Skeletal muscle satellite cell (primary cell): ENCODE results near the gene OASL.

ENCODE experiments used
- H3K27me3 ChIP-seq: 2 replicates; pipeline ENCODE4 v1.7.0; 2013; ENCODE audit warnings: low read length; ENCODE audit not compliant: control insufficient read depth, insufficient read depth
- H3K36me3 ChIP-seq: 2 replicates; pipeline ENCODE4 v1.7.0; 2013; ENCODE audit warnings: mild to moderate bottlenecking, control low read depth, low read length; ENCODE audit not compliant: insufficient read depth
- H3K4me1 ChIP-seq: 2 replicates; pipeline ENCODE4 v1.7.0; 2013; ENCODE audit warnings: low read length; ENCODE audit not compliant: control insufficient read depth, insufficient read depth
- H3K4me2 ChIP-seq: 2 replicates; pipeline ENCODE4 v1.7.0; 2013; ENCODE audit warnings: mild to moderate bottlenecking, low read length
- H3K4me3 ChIP-seq: 2 replicates; pipeline ENCODE4 v1.7.0; 2013; ENCODE audit warnings: low read length
- H3K9ac ChIP-seq: 2 replicates; pipeline ENCODE4 v1.7.0; 2013; ENCODE audit warnings: mild to moderate bottlenecking, low read depth, low read length, moderate library complexity
- H3K9me3 ChIP-seq: replicated peaks from 2 replicates; pipeline ENCODE4 v1.7.0; 2013; ENCODE audit warnings: mild to moderate bottlenecking, control low read depth, low read length

Gene OASL

DNA sequence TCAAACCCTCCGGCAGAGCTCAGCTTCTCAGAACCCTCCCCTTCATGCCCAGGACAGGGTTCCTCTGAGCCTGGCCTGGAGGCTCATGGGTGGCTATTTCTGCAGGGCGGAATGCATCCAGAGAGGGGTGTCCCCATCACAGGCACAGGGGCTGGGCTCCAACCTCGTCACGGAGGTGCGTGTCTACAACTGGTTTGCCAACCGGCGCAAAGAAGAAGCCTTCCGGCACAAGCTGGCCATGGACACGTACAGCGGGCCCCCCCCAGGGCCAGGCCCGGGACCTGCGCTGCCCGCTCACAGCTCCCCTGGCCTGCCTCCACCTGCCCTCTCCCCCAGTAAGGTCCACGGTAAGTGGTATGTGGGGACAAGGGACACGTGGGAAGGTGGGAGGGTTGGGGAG, 45.0 kb downstream of the OASL start:
- no peaks in the 10 kb centered on the region for H3K36me3 ChIP-seq
- peaks cover 40% of the 10 kb centered on the region for H3K27me3 ChIP-seq
- H3K9me3 ChIP-seq, result no peaks in the 10 kb centered on the region
- no peak overlapping the region for H3K9ac ChIP-seq
- no peak overlapping the region for H3K4me3 ChIP-seq
- no peaks in the 10 kb centered on the region for H3K4me1 ChIP-seq
- no peak overlapping the region for H3K4me2 ChIP-seq

DNA sequence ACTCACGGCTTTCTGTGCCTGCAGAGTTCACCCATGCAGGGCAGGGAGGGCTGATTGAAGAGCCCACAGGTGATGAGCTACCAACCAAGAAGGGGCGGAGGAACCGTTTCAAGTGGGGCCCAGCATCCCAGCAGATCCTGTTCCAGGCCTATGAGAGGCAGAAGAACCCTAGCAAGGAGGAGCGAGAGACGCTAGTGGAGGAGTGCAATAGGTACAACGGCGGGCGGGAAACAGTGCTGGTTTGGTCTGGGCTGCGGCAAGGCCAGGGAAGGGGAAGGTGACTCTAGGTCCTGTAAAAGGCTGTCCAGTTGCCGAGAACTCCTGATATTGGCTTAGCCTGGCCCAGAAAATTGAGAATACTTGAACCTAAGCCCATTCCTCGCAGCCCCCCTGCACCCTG, 45.5 kb downstream of the OASL start:
- Histone ChIP-seq H3K4me3 (no peak overlapping the region), H3K4me2 (no peak overlapping the region), H3K9ac (no peak overlapping the region), H3K27me3 (peaks cover 40% of the 10 kb centered on the region), H3K36me3 (no peaks in the 10 kb centered on the region), H3K9me3 (no peaks in the 10 kb centered on the region), H3K4me1 (no peaks in the 10 kb centered on the region)

DNA sequence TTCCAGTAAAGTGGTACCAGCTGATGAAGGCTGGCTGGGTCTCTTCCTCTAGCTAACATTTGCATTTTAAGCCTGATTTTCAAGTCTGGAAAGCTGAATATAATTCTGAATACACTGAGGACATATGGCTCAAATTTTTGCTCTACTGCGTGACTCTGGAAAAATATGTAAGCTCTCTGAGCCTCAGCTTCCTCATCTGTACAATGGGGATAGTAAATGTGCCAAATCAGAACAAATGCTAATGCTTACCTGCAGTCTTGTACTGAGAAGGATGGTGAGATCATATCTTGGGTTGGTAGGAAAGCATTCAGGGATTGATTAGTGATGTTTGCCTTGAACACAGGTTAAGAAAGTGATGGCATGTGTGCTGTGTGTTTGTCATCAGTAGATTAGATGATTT, 46.1 kb downstream of the OASL start:
- H3K27me3 ChIP-seq, result peaks cover 40% of the 10 kb centered on the region
- no peaks in the 10 kb centered on the region for H3K4me1 ChIP-seq
- H3K36me3 ChIP-seq, result no peaks in the 10 kb centered on the region
- H3K9me3 ChIP-seq, result no peaks in the 10 kb centered on the region
- no peak overlapping the region for H3K4me2 ChIP-seq
- no peak overlapping the region for H3K9ac ChIP-seq
- H3K4me3 ChIP-seq, result no peak overlapping the region

DNA sequence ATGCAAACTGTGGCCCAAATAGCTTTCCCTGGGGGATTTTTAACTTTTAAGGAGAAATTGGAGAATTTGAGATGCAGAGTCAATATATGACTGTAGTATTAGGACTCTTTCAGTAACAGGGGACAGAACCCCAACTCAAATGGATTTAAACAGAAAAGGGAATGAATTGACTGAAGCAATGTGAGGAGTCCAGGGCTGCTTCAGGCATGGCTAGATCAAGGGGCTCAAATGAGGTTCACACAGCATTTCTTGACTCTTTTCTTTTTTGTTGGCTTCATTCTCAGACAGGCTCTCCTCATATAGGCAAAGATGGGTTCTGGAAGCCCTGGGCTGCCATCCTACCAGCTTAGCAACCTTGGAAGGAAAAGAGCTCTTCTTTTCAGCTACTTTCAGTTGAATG, 47.1 kb downstream of the OASL start:
- H3K9ac ChIP-seq, result no peak overlapping the region
- H3K4me1 ChIP-seq, result no peaks in the 10 kb centered on the region
- no peak overlapping the region for H3K4me2 ChIP-seq
- no peaks in the 10 kb centered on the region for H3K36me3 ChIP-seq
- H3K9me3 ChIP-seq, result no peaks in the 10 kb centered on the region
- peaks cover 34% of the 10 kb centered on the region for H3K27me3 ChIP-seq
- H3K4me3 ChIP-seq, result no peak overlapping the region

DNA sequence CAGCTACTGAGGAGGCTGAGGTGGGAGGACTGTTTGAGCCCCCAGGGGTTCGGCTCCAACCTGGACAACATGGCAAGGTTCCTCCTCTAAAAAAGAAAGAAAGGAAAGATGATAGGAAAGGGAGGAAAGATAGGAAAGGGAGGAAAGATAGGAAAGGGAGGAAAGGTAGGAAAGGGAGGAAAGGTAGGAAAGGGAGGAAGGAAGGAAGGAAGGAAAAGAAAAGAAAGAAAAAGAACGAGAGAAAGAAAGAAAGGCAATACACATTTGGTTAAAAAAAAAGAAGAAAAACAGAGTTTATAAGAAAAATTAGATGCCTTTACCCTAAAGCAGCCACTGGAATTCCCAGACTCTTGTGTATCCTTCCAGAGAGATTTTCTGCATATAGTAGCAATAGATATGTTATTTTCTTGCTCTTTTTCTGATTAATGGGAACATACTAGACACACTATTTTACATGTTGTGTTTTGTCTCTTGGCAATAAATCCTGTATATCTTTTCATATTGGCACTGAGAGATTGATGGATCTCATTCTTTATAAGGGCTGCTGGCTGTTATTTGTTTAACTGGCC, 48.5 kb downstream of the OASL start:
- peaks cover 26% of the 10 kb centered on the region for H3K27me3 ChIP-seq

DNA sequence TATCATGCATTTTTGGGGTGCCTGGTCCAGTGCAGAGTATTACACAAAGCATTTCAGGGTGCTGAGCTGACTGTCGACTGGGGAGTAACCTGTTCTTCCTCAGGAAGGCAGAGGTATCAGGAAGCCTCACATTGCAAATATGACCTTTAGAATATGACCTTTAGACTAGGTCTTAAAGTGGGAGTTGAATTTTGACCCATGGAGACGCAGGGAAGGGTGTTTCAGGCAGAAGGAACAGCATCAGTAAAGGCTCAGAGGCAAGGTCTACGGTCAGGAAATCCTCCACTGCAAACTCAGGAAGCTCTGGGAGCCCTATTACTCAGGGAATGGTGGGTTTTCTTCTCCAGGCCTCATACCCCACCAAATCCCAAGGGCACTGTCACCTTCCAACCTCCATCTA, 49.4 kb downstream of the OASL start:
- no peak overlapping the region for H3K4me3 ChIP-seq
- peaks cover 26% of the 10 kb centered on the region for H3K27me3 ChIP-seq
- no peak overlapping the region for H3K4me2 ChIP-seq
- no peak overlapping the region for H3K9ac ChIP-seq
- H3K9me3 ChIP-seq, result no peaks in the 10 kb centered on the region
- H3K4me1 ChIP-seq, result no peaks in the 10 kb centered on the region
- no peaks in the 10 kb centered on the region for H3K36me3 ChIP-seq

More for the DNA sequence above, 48.5 kb downstream of the OASL start:
- Histone ChIP-seq H3K4me2 (no peak overlapping the region), H3K36me3 (no peaks in the 10 kb centered on the region), H3K9ac (no peak overlapping the region), H3K9me3 (no peaks in the 10 kb centered on the region), H3K4me1 (no peaks in the 10 kb centered on the region), H3K4me3 (no peak overlapping the region)

DNA sequence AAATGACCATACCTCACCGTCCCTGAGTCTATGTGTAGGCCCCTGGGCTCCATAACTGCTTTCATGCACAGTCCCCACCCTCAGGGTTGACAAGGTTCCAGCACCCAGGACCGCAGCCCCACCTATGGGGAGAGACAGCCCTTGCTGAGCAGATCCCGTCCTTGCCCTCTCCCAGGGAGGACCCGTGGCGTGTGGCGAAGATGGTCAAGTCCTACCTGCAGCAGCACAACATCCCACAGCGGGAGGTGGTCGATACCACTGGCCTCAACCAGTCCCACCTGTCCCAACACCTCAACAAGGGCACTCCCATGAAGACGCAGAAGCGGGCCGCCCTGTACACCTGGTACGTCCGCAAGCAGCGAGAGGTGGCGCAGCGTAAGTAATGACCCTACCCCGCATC, 50.4 kb downstream of the OASL start:
- Histone ChIP-seq H3K9ac (no peak overlapping the region), H3K27me3 (peaks cover 23% of the 10 kb centered on the region), H3K4me2 (no peak overlapping the region), H3K4me1 (no peaks in the 10 kb centered on the region), H3K36me3 (no peaks in the 10 kb centered on the region), H3K9me3 (no peaks in the 10 kb centered on the region), H3K4me3 (no peak overlapping the region)

DNA sequence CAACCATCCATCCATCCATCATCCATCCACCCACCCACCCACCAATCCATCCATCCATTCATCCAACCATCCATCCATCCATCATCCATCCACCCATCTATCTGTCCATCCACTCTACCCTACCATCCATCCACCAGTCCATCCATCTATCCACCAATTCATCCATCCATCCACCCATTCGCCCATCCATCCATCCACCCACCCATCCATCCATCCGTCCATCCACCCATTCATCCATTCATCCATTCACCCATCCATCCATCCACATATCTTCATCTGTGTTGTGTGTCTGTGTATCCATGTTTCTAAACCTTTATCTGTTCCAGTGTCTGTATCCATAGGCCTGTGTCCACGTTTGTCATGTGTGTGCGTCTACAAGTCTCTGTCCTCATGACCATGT, 50.8 kb downstream of the OASL start:
- Histone ChIP-seq H3K4me1 (no peaks in the 10 kb centered on the region), H3K4me2 (no peak overlapping the region), H3K36me3 (no peaks in the 10 kb centered on the region), H3K4me3 (no peak overlapping the region), H3K9ac (no peak overlapping the region), H3K27me3 (peaks cover 19% of the 10 kb centered on the region), H3K9me3 (no peaks in the 10 kb centered on the region)

DNA sequence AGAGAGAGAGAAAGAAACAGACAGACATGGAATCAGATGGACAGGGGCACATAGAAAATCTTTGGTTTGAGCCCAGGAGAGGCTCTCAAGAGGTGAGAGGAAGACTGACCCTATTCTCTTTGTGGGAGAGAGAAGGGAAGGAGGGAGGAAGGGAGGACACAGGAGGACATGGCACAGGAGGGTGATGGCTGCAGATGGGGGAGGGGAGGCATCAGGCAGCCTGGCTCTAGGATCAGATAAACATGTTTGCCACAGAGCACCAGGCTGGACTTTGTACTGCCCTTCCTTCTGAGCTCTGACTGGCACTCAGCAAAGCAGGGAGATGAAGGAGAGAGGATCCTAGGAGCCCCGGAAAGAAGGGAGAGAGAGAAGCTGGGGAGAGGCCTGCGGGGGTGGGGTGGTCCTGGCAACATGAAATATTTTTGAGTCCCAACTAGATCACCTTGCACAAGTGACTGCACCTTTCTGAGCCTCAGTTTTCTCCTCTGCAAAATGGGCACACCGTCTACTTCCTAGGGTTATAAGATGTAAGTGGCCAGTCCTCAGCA, 54.6 kb downstream of the OASL start:
- H3K4me1 ChIP-seq, result no peaks in the 10 kb centered on the region
- H3K9me3 ChIP-seq, result no peaks in the 10 kb centered on the region
- no peak overlapping the region for H3K9ac ChIP-seq
- no peak overlapping the region for H3K4me2 ChIP-seq
- H3K27me3 ChIP-seq, result peaks cover 8% of the 10 kb centered on the region
- no peak overlapping the region for H3K4me3 ChIP-seq
- H3K36me3 ChIP-seq, result no peaks in the 10 kb centered on the region

DNA sequence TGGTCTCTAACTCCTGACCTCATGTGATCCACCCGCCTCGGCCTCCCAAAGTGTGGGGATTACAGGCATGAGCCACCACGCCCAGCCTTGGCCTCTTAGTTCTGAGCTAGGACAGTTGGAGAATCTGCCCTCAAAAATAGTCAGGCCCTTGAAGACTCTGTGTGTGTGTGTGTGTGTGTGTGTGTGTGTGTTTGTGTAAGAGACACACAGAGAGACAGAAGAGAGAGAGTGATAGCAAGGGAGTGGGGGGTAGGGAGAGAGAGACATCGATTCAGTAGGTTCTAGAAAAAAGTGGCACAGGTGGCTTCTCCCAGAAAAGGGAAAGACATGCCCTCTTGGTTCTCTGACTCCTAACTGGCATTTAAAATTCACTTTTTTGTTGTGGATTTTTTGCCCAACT, 55.3 kb downstream of the OASL start:
- Histone ChIP-seq H3K9ac (no peak overlapping the region), H3K36me3 (no peaks in the 10 kb centered on the region), H3K4me2 (no peak overlapping the region), H3K27me3 (peaks cover 8% of the 10 kb centered on the region), H3K4me3 (no peak overlapping the region), H3K9me3 (no peaks in the 10 kb centered on the region), H3K4me1 (no peaks in the 10 kb centered on the region)

DNA sequence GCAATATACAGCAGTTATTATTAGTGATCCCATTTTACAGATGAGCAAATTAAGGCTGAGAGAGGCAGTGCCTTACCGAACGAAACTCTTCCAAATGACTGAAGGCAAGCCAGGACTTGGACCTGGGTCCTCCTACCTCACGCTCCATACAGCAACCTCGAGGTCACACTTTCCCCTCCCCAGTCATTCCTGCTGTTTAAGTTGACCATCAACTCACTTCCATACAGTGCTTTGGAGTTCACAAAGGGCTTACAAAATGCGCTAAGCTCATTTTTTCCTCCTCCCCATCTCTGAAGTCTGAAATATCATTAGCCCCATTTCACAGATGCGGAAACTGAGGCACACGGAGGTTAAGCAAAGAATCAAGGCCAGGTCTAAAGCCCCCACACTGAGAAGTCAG, 56.4 kb downstream of the OASL start:
- no peak overlapping the region for H3K4me2 ChIP-seq
- no peaks in the 10 kb centered on the region for H3K9me3 ChIP-seq

DNA sequence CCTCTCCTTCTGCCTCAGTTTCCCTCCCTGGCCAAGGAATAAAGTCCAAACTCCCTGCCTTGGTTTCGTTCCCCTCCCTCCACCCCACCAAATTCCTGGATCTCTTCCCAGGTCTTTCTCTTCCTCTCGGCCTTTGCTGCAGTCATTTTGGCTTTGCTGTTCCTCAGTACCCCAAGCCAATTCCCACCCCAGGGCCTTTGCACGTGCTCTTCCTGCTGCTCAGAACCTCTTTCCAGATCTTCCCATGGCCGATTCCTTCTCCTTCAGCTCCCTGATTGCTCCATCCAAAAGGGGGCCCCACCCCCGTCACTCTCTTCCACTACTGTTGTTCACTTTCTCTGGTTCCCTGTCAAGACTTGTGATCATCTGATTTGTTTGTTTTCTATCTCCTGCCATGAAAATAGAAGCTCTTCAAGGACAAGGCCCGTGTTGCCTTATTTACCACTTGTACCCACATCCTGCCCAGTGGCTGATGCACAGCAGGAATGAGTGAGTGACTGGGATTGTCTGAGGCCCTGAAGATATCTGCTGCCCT, 57.6 kb downstream of the OASL start:
- Histone ChIP-seq H3K27me3 (peaks cover 8% of the 10 kb centered on the region), H3K9me3 (no peaks in the 10 kb centered on the region), H3K4me3 (no peak overlapping the region), H3K4me2 (no peak overlapping the region), H3K9ac (no peak overlapping the region), H3K4me1 (no peaks in the 10 kb centered on the region), H3K36me3 (no peaks in the 10 kb centered on the region)

More for the DNA sequence above, 56.4 kb downstream of the OASL start:
- H3K4me1 ChIP-seq, result no peaks in the 10 kb centered on the region
- no peaks in the 10 kb centered on the region for H3K36me3 ChIP-seq
- H3K4me3 ChIP-seq, result no peak overlapping the region
- no peak overlapping the region for H3K9ac ChIP-seq
- H3K27me3 ChIP-seq, result peaks cover 8% of the 10 kb centered on the region
